ENCODE results near the gene TET1.

TET1 gene

DNA sequence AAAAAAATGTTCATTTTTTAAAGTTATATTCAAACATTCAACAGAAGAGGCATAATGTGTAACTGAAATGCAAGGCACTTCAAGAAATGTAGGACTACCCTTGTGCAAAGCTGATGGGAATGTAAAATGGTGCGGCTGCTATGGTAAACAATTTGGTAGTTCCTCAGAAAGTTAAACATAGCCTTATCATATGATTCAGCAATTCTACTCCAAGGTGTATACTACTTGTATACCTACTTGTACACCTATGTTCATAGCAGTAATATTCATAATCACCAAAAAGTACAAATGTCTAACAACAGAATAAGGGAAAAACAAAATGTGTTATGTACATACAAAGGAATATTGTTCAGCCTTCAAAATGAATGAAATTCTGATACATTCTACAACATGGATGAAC is 37.3 kb downstream of the TET1 start:
- no peaks in the 10 kb centered on the region for H3K9me3 ChIP-seq (ENCODE audit: insufficient read depth, low read length)
- no peak overlapping the region for H3K27ac ChIP-seq (ENCODE audit: low read depth, low read length)
- no peaks in the 10 kb centered on the region for H3K27me3 ChIP-seq (ENCODE audit: low read length)
- no peaks in the 10 kb centered on the region for H4K20me1 ChIP-seq (ENCODE audit: low read depth, low read length)
- H2AFZ ChIP-seq (ENCODE audit: low read depth, low read length, severe bottlenecking), result no peak overlapping the region
- H3F3A ChIP-seq (ENCODE audit: insufficient read depth), result no peaks in the 10 kb centered on the region
- no peak overlapping the region for H3K4me3 ChIP-seq (ENCODE audit: insufficient read depth, low read length, poor library complexity, severe bottlenecking)
- no peak overlapping the region for H3K4me2 ChIP-seq (ENCODE audit: low read depth, low read length, poor library complexity, severe bottlenecking)
- H3K79me2 ChIP-seq (ENCODE audit: insufficient read depth, low read length), result no peaks in the 10 kb centered on the region
- TF ChIP-seq, protein P1, sequence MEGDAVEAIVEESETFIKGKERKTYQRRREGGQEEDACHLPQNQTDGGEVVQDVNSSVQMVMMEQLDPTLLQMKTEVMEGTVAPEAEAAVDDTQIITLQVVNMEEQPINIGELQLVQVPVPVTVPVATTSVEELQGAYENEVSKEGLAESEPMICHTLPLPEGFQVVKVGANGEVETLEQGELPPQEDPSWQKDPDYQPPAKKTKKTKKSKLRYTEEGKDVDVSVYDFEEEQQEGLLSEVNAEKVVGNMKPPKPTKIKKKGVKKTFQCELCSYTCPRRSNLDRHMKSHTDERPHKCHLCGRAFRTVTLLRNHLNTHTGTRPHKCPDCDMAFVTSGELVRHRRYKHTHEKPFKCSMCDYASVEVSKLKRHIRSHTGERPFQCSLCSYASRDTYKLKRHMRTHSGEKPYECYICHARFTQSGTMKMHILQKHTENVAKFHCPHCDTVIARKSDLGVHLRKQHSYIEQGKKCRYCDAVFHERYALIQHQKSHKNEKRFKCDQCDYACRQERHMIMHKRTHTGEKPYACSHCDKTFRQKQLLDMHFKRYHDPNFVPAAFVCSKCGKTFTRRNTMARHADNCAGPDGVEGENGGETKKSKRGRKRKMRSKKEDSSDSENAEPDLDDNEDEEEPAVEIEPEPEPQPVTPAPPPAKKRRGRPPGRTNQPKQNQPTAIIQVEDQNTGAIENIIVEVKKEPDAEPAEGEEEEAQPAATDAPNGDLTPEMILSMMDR (IDR thresholded peaks at IDR 0.05; ENCODE audit: insufficient read depth, low read length, poor library complexity, severe bottlenecking), result no peak
- no peak for TF ChIP-seq EZH2phosphoT487 (conservative IDR thresholded peaks at IDR 0.05; ENCODE audit: low read length)
- no peaks in the 10 kb centered on the region for H3K9me2 ChIP-seq (replicated peaks; ENCODE audit: insufficient read depth, low read length)
- H3K36me3 ChIP-seq (ENCODE audit: low read length), result no peaks in the 10 kb centered on the region
- H3K9ac ChIP-seq (ENCODE audit: low read length), result no peak overlapping the region

DNA sequence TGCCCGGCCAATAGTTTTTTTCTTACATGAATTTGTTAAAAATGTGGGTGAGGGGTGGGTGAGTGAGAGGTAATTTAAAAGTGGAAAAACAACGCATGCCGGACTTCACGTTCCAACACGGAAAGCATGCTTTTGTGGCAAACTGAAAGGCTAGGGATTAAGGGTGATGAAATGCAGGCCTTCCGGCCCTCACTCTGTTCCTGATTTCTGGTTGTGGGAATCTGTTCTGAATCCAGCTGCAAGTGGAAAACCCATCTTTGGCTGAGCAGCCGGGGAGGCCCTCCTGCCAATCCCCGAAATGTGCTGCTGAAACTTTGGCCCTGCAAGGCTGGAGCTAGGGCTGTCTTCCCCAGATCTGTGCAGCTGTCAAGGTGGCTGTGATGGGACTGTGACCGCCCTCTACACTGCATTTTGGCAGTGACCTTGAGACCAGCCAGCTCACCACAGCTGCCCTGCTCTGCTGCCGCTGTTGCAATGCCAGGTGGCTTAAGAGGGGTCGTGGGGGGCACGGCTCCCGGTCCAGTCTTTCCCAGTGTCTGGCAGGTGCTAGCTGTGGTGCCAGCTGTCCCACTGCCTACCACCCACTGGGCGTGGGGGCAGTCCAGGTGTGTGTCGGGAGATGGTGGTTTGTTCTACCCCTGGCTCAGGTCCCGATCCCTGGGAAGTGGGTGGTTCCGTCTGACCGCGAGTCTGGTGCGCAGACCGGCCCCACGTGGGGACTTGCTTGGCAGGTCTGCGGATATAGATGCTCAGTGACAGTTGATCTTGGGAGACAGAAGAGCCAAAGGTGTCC is 39.0 kb downstream of the TET1 start:
- no peak overlapping the region for H3K9ac ChIP-seq (ENCODE audit: low read length)
- H4K20me1 ChIP-seq (ENCODE audit: low read depth, low read length), result no peaks in the 10 kb centered on the region
- no peaks in the 10 kb centered on the region for H3F3A ChIP-seq (ENCODE audit: insufficient read depth)
- H3K4me3 ChIP-seq (ENCODE audit: insufficient read depth, low read length, poor library complexity, severe bottlenecking), result no peak overlapping the region
- no peak overlapping the region for H3K4me2 ChIP-seq (ENCODE audit: low read depth, low read length, poor library complexity, severe bottlenecking)
- no peaks in the 10 kb centered on the region for H3K27me3 ChIP-seq (ENCODE audit: low read length)
- H3K36me3 ChIP-seq (ENCODE audit: low read length), result no peaks in the 10 kb centered on the region
- no peaks in the 10 kb centered on the region for H3K9me3 ChIP-seq (ENCODE audit: insufficient read depth, low read length)
- no peaks in the 10 kb centered on the region for H3K79me2 ChIP-seq (ENCODE audit: insufficient read depth, low read length)
- H2AFZ ChIP-seq (ENCODE audit: low read depth, low read length, severe bottlenecking), result no peak overlapping the region
- TF ChIP-seq, protein P1 (IDR thresholded peaks at IDR 0.05; ENCODE audit: insufficient read depth, low read length, poor library complexity, severe bottlenecking), result no peak
- no peak for TF ChIP-seq EZH2phosphoT487 (conservative IDR thresholded peaks at IDR 0.05; ENCODE audit: low read length)
- H3K9me2 ChIP-seq (replicated peaks; ENCODE audit: insufficient read depth, low read length), result no peaks in the 10 kb centered on the region
- no peak overlapping the region for H3K27ac ChIP-seq (ENCODE audit: low read depth, low read length)

DNA sequence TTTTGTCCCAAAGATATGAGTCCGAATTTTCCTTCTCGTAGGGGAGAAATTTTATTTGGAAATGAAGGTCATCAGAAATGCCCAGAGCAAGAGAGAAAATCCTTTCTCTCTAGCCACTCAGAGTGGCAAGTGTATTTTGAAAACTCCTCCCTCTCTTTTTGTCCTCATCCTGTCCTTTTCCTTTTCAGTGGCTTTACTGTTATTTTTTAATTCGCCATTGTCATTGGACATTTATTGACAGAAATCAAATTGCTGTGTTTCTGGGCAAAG is 39.6 kb downstream of the TET1 start:
- Histone ChIP-seq H3K9ac (ENCODE audit: low read length) (no peak overlapping the region), H2AFZ (ENCODE audit: low read depth, low read length, severe bottlenecking) (peak overlapping the region; percentile 71), H3K27ac (ENCODE audit: low read depth, low read length) (no peak overlapping the region), H3K9me3 (ENCODE audit: insufficient read depth, low read length) (no peaks in the 10 kb centered on the region), H3K9me2 (replicated peaks; ENCODE audit: insufficient read depth, low read length) (no peaks in the 10 kb centered on the region), H3K4me2 (ENCODE audit: low read depth, low read length, poor library complexity, severe bottlenecking) (no peak overlapping the region), H3K36me3 (ENCODE audit: low read length) (no peaks in the 10 kb centered on the region), H3K27me3 (ENCODE audit: low read length) (no peaks in the 10 kb centered on the region), H3K79me2 (ENCODE audit: insufficient read depth, low read length) (no peaks in the 10 kb centered on the region), H3F3A (ENCODE audit: insufficient read depth) (no peaks in the 10 kb centered on the region), H3K4me3 (ENCODE audit: insufficient read depth, low read length, poor library complexity, severe bottlenecking) (no peak overlapping the region), H4K20me1 (ENCODE audit: low read depth, low read length) (no peaks in the 10 kb centered on the region)
- TF ChIP-seq, protein P1 (IDR thresholded peaks at IDR 0.05; ENCODE audit: insufficient read depth, low read length, poor library complexity, severe bottlenecking), result no peak
- no peak for TF ChIP-seq EZH2phosphoT487 (conservative IDR thresholded peaks at IDR 0.05; ENCODE audit: low read length)
